ENCODE results near the gene TEAD1.

Gene TEAD1

DNA sequence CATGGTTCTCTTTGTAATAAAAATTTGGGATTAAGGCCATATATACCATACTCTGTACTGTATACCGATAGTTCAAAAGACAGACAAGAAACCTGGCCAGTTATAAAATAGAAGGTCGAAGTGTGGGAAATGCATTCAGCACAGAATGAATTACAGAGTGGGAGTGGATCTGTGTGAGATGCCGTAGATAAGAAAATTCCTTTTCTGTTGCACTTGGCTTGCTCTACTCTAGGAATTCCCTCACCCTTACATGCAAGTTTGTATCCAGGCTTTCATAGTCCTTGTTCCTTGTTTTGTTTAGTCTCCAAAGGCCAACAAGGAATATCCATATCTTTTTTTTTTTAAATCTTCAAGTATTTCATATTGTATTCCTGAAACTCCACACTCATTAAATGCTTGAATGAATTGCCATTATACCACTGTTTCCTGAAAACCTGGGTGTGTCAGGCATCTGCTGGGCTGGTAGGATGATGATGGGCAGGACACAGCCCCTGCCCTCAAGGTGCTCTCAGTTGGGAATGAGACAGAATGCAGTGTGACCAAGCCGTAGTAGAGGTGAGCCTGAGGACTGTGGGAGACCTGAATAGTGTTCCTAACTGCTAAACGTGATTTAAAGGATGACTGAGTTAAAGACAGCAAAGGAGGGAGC is 53.5 kb downstream of the TEAD1 start:
- no peak for TF ChIP-seq CTCF (IDR thresholded peaks at IDR 0.05; ENCODE audit: low read depth, low read length)
- Histone ChIP-seq H3K9me3 (no peaks in the 10 kb centered on the region), H3K4me1 (peaks cover 3% of the 10 kb centered on the region; the same call in 1 of the 2 replicates), H3K27me3 (no peaks in the 10 kb centered on the region), H3K4me3 (ENCODE audit: low read depth, low read length) (no peak overlapping the region), H3K36me3 (peaks cover 6% of the 10 kb centered on the region)
- no peak for DNase-seq

DNA sequence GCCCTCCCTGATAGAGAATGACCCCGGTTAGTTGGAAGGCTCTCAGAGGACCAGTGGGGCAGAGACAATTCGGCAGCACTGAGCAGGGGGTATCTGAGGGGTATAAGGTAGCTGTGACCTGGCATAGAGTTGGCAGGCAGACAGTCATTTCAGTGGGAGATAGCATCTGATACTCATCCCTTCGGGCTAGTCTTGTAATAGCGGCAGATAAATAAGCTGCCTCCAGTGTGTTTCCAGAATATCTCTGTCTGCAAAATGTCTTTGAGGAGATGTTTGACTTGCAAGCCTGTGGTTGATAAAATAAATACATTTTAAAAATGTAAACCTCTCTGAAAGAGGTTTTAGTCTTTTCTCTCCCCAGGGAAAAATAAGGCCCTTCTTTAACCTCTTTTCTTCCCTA is 54.2 kb downstream of the TEAD1 start:
- H3K27me3 ChIP-seq: no peaks in the 10 kb centered on the region
- no peak overlapping the region for H3K4me3 ChIP-seq (ENCODE audit: low read depth, low read length)
- no peak for TF ChIP-seq CTCF (IDR thresholded peaks at IDR 0.05; ENCODE audit: low read depth, low read length)
- peaks cover 6% of the 10 kb centered on the region for H3K36me3 ChIP-seq
- peak; percentile 12 for DNase-seq
- H3K9me3 ChIP-seq: no peaks in the 10 kb centered on the region
- H3K4me1 ChIP-seq: peaks cover 3% of the 10 kb centered on the region; the same call in 1 of the 2 replicates

DNA sequence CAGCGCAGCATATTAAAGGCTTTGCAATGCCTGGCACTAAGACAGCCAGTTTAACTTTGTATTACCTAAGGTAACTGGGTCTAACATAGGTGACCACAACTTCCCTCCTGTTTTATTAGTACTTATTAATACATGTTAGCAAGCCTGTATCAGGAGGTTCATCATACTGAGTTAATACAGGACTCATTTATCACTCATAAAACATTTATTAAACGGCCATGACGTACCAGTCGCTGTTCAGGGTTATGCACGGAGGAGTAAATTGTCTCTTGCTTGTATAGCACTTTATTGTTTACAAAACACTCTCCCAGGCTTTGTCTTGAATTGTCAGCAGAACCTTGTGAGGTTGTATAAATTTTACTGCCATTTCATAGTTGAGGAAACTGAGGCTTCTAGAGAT is 55.7 kb downstream of the TEAD1 start:
- H3K4me3 ChIP-seq (ENCODE audit: low read depth, low read length): no peak overlapping the region
- H3K27me3 ChIP-seq: no peaks in the 10 kb centered on the region
- no peak for TF ChIP-seq CTCF (IDR thresholded peaks at IDR 0.05; ENCODE audit: low read depth, low read length)
- H3K36me3 ChIP-seq: peaks cover 6% of the 10 kb centered on the region
- H3K4me1 ChIP-seq: peaks cover 3% of the 10 kb centered on the region; the same call in 1 of the 2 replicates
- H3K9me3 ChIP-seq: no peaks in the 10 kb centered on the region
- DNase-seq: no peak

DNA sequence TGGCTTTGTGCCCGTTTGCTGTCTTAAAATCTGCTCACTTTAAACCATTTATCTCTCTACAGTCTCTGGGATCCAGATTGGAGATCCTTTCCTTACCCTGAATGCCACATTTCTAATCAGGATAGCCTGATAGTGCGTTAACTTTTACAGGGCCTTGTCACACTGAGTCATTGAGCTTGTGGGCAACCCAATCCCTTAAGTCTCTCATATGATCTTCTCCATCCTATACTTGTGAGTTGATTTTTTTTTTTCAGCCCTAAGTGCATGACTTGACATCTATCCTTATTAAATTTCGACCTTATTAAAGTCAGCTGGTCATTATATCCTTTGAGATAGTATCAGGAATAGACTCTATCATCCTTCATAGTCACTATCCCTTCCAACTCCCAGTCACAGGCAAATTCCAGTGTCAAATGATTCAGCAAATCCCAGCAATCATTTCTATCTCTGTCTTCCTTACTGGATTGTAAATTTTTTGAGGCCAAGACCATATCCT is 57.7 kb downstream of the TEAD1 start:
- H3K9me3 ChIP-seq: no peaks in the 10 kb centered on the region
- H3K36me3 ChIP-seq: no peaks in the 10 kb centered on the region; the same call in 1 of the 2 replicates
- no peak for TF ChIP-seq CTCF (IDR thresholded peaks at IDR 0.05; ENCODE audit: low read depth, low read length)
- no peaks in the 10 kb centered on the region for H3K27me3 ChIP-seq
- no peak overlapping the region for H3K4me3 ChIP-seq (ENCODE audit: low read depth, low read length)
- DNase-seq: no peak
- peaks cover 6% of the 10 kb centered on the region for H3K4me1 ChIP-seq

DNA sequence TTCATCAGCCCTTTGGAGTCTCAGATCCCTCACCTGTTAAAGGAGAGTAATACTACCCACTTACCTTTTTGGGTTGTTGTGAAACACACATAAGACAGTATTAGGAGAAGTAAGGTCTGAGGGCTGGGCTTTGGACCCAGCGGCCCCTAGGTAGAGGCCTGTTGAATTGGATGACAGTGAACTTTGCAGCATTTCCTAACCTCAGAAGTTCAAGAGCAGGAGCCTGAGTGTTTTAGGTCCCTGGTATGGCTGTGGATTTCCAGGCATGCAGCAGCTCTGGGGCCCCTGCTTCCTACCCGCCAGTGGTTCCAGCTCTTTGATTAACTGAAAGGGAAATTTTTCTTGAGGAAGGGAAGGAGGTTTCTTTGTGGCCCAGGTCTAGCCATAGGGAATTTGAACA is 58.9 kb downstream of the TEAD1 start:
- DNase-seq: no peak
- Histone ChIP-seq H3K9me3 (no peaks in the 10 kb centered on the region), H3K36me3 (no peaks in the 10 kb centered on the region; the same call in 1 of the 2 replicates), H3K27me3 (no peaks in the 10 kb centered on the region), H3K4me1 (peaks cover 6% of the 10 kb centered on the region), H3K4me3 (ENCODE audit: low read depth, low read length) (no peak overlapping the region)
- TF ChIP-seq CTCF (IDR thresholded peaks at IDR 0.05; ENCODE audit: low read depth, low read length): no peak

DNA sequence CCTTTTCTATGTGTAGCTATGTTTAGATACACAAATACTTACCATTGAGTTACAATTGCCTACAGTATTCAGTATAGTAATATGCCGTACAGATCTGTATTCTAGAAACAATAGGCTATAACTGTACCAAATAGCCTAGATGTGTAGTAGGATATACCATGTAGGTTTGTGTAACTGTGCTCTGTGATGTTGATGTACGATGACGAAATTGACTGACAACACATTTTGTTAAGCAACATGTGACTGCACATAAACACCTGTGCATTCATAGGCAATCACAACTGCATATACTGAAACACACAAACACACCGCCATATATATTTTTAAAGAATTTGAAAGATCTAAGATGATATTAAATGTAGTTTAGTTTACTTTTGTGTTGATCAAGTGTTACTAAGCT is 60.4 kb downstream of the TEAD1 start:
- Histone ChIP-seq H3K36me3 (no peaks in the 10 kb centered on the region; the same call in 1 of the 2 replicates), H3K4me3 (ENCODE audit: low read depth, low read length) (no peak overlapping the region), H3K4me1 (peaks cover 3% of the 10 kb centered on the region), H3K27me3 (no peaks in the 10 kb centered on the region), H3K9me3 (no peaks in the 10 kb centered on the region)
- DNase-seq: no peak
- TF ChIP-seq CTCF (IDR thresholded peaks at IDR 0.05; ENCODE audit: low read depth, low read length): no peak

Data from BE2C (cell line).